CD14-positive monocyte (primary cell): Measurements from ENCODE around the gene BACH2. TPM values are rescaled to one million over a fixed set of nuclear protein-coding genes. Genes with fewer than 3 reads are reported as not detected.

Experiments used
- DNase-seq, 3 donors: peaks; one replicate each; pipeline ENCODE4 v3.0.0-alpha.2; 2011 to 2022
- H2AFZ ChIP-seq: 2 replicates; pipeline ENCODE4 v1.6.0; 2012; ENCODE audit warnings: mild to moderate bottlenecking, low read depth, low read length, inconsistent platforms; ENCODE audit not compliant: insufficient read depth, poor library complexity, severe bottlenecking
- H3K27ac ChIP-seq, 2 donors: 1 replicate in 1 of 2; 2 replicates in 1 of 2; pipeline ENCODE4 v1.5.1; 2012 to 2013; ENCODE audit warnings: low read length in 2 of 2, control low read depth in 1 of 2, inconsistent platforms in 1 of 2, low read depth in 1 of 2, mild to moderate bottlenecking in 1 of 2
- H3K27me3 ChIP-seq, 2 donors: one replicate each; pipeline versions ENCODE4 v1.6.0 to v1.6.1; 2011 to 2013; ENCODE audit warnings: low read length in 2 of 2; ENCODE audit not compliant: control insufficient read depth in 2 of 2, insufficient read depth in 2 of 2
- H3K36me3 ChIP-seq, 2 donors: replicated peaks in 1 of 2; 1 replicate in 1 of 2; 2 replicates in 1 of 2; pipeline versions ENCODE4 v1.5.1 to v1.6.1; 2012 to 2013; ENCODE audit warnings: low read length in 2 of 2, control low read depth in 1 of 2, inconsistent platforms in 1 of 2, mild to moderate bottlenecking in 1 of 2; ENCODE audit not compliant: insufficient read depth in 2 of 2, control insufficient read depth in 1 of 2
- H3K4me1 ChIP-seq, 2 donors: 1 replicate in 1 of 2; 2 replicates in 1 of 2; pipeline versions ENCODE4 v1.5.1 to v1.6.1; 2012 to 2013; ENCODE audit warnings: low read length in 2 of 2, control low read depth in 1 of 2, inconsistent platforms in 1 of 2, mild to moderate bottlenecking in 1 of 2, moderate library complexity in 1 of 2; ENCODE audit not compliant: insufficient read depth in 2 of 2, control insufficient read depth in 1 of 2
- H3K4me2 ChIP-seq: replicated peaks from 2 replicates; pipeline ENCODE3; 2012; ENCODE audit warnings: low read length, moderate library complexity, mild to moderate bottlenecking; ENCODE audit not compliant: poor library complexity, severe bottlenecking; ENCODE audit errors: extremely low read depth
- H3K4me3 ChIP-seq, 3 experiments: fragments of 200-600 bp in 1 of 3; sonication (generic) in 1 of 3; replicated peaks in 1 of 3; 1 replicate in 2 of 3; 2 replicates in 1 of 3; pipeline ENCODE4 v1.5.1; 2011 to 2013; ENCODE audit warnings: low read length in 3 of 3, mild to moderate bottlenecking in 3 of 3, control low read depth in 2 of 3, low read depth in 2 of 3, inconsistent platforms in 1 of 3, moderate library complexity in 1 of 3
- H3K79me2 ChIP-seq: 2 replicates; pipeline ENCODE4 v1.6.0; 2012; ENCODE audit warnings: mild to moderate bottlenecking, control low read depth, inconsistent platforms, low read length, moderate library complexity; ENCODE audit not compliant: insufficient read depth
- H3K9ac ChIP-seq: 2 replicates; pipeline ENCODE4 v1.6.0; 2017; ENCODE audit warnings: low read length, mild to moderate bottlenecking; ENCODE audit not compliant: insufficient read depth, poor library complexity, severe bottlenecking
- H3K9me3 ChIP-seq, 2 donors: replicated peaks in 1 of 2; 1 replicate in 1 of 2; 2 replicates in 1 of 2; pipeline versions ENCODE4 v1.5.1 to v1.6.1; 2012 to 2013; ENCODE audit warnings: low read length in 2 of 2, control low read depth in 1 of 2; ENCODE audit not compliant: control insufficient read depth in 1 of 2, insufficient read depth in 1 of 2
- H4K20me1 ChIP-seq: 2 replicates; pipeline ENCODE4 v1.6.0; 2012; ENCODE audit warnings: mild to moderate bottlenecking, low read length, control low read depth, moderate library complexity; ENCODE audit not compliant: insufficient read depth
- H3K27ac Mint-ChIP-seq, 7 donors: one replicate each; pipeline ENCODE4 v1.8.0; 2020; ENCODE audit warnings: mild to moderate bottlenecking in 7 of 7, mixed read lengths in 7 of 7, moderate library complexity in 6 of 7, inconsistent platforms in 2 of 7
- H3K27me3 Mint-ChIP-seq, 3 donors: one replicate each; pipeline ENCODE4 v1.8.0; 2021 to 2022; ENCODE audit warnings: low read depth in 3 of 3, mild to moderate bottlenecking in 3 of 3, mixed read lengths in 3 of 3, moderate library complexity in 3 of 3, inconsistent platforms in 1 of 3
- H3K36me3 Mint-ChIP-seq, 2 donors: one replicate each; pipeline ENCODE4 v1.8.0; 2020; ENCODE audit warnings: mixed read lengths in 2 of 2, inconsistent platforms in 1 of 2, mild to moderate bottlenecking in 1 of 2
- H3K4me1 Mint-ChIP-seq: one replicate; pipeline ENCODE4 v1.8.0; 2020; ENCODE audit warnings: mild to moderate bottlenecking, mixed read lengths
- H3K4me3 Mint-ChIP-seq, 2 donors: one replicate each; pipeline ENCODE4 v1.8.0; 2020; ENCODE audit warnings: mild to moderate bottlenecking in 2 of 2, mixed read lengths in 2 of 2, moderate library complexity in 1 of 2
- H3K9me3 Mint-ChIP-seq, 7 donors: one replicate each; pipeline ENCODE4 v1.8.0; 2020 to 2022; ENCODE audit warnings: mixed read lengths in 7 of 7, mild to moderate bottlenecking in 6 of 7, moderate library complexity in 6 of 7, inconsistent platforms in 2 of 7
- WGBS: methylation state at CpG from one replicate; pipeline ENCODE4 v1.1.5; 2013; ENCODE audit warnings: missing lambda C conversion rate; ENCODE audit not compliant: insufficient coverage; 5-methylcytosine and 5-hydroxymethylcytosine counted together
- intact Hi-C, 2 donors: fragments of 100-400 bp; cut with micrococcal nuclease; formaldehyde crosslinking; loops; one replicate each; pipeline versions ENCODE4 v1.15.0 to v1.15.1; 2023
- polyA plus RNA-seq, 3 donors: library from polyadenylated mRNA; depleted of rRNA in 1 of 3; unstranded in 2 of 3; stranded (reverse) in 1 of 3; fragments of 300-500 nt in 2 of 3; fragments of >200 nt in 1 of 3; fragmentation: Illumina TruSeq in 2 of 3; gene quantifications; 1 replicate in 2 of 3; 2 replicates in 1 of 3; pipeline ENCODE4 v1.2.3, GENCODE V29; 2012 to 2021
- TF ChIP-seq, protein P1 (sequence below): fragments of 200-600 bp; IDR thresholded peaks from one replicate; pipeline ENCODE4 v1.8.0; 2022; ENCODE audit warnings: antibody characterized with exemption, mild to moderate bottlenecking

The BACH2 gene
- polyA plus RNA-seq, 3 donors = 0.04 to 0.09 (median 0.05) TPM

DNA sequence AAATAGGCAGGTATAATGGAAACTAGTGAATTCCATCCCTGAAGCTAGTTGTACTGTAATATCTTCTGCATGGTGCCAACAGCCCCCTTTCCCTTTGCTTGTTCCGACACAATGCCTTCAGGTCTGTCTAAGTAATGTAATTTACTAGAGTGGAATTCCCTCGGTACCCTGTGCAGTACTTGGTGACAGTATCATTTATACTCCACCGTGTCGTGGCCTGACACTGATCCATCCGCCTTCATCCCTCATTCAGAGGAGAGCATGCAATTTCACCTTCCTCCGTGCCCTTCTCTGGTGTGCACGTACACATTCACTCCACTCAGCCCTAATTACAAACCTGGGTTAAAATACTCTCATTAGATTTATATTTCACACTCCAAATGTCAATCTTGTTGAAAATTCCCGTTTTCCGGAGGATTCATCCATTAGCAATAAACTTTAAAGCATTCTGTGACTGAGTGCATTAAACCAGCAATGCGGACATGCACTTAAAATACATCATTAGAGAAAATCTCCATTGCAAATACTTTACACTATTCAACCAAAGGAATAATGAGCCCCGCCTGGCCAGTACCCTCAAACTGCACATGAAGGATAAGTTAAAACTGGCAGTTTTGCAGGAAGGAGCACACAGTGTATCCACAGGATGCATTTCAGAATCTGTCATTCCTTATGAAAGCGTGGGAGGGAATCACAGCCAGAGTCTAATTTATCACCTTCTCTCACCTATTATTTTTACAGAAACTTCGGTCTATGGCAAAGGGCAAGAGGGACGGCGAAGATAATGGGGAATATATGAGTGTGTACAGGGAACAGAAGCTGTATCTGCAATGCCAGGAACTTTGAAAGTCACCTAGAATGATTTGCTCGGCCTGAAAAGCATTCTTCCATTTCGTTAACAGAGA is 219.9 kb downstream of the BACH2 start:
- TF ChIP-seq, protein P1, sequence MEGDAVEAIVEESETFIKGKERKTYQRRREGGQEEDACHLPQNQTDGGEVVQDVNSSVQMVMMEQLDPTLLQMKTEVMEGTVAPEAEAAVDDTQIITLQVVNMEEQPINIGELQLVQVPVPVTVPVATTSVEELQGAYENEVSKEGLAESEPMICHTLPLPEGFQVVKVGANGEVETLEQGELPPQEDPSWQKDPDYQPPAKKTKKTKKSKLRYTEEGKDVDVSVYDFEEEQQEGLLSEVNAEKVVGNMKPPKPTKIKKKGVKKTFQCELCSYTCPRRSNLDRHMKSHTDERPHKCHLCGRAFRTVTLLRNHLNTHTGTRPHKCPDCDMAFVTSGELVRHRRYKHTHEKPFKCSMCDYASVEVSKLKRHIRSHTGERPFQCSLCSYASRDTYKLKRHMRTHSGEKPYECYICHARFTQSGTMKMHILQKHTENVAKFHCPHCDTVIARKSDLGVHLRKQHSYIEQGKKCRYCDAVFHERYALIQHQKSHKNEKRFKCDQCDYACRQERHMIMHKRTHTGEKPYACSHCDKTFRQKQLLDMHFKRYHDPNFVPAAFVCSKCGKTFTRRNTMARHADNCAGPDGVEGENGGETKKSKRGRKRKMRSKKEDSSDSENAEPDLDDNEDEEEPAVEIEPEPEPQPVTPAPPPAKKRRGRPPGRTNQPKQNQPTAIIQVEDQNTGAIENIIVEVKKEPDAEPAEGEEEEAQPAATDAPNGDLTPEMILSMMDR = no peak
- DNase-seq = no peak
- no peaks in the 10 kb centered on the region for H3K9me3 ChIP-seq
- H3K4me2 ChIP-seq = no peak overlapping the region
- H3K27me3 Mint-ChIP-seq = no peaks in the 10 kb centered on the region
- no peaks in the 10 kb centered on the region for H3K79me2 ChIP-seq
- intact Hi-C loops = no loop called here
- no peaks in the 10 kb centered on the region for H3K36me3 Mint-ChIP-seq
- no peak overlapping the region for H3K27ac ChIP-seq
- no peaks in the 10 kb centered on the region for H3K9me3 Mint-ChIP-seq
- H3K27me3 ChIP-seq = no peaks in the 10 kb centered on the region
- WGBS = 98% methylated on average over 10 of the region's 17 CpGs
- H3K36me3 ChIP-seq = no peaks in the 10 kb centered on the region
- H3K9ac ChIP-seq = no peak overlapping the region
- H3K4me1 ChIP-seq = no peaks in the 10 kb centered on the region
- H4K20me1 ChIP-seq = no peaks in the 10 kb centered on the region
- no peak overlapping the region for H3K27ac Mint-ChIP-seq
- no peak overlapping the region for H3K4me3 Mint-ChIP-seq
- no peak overlapping the region for H3K4me3 ChIP-seq
- no peaks in the 10 kb centered on the region for H3K4me1 Mint-ChIP-seq
- H2AFZ ChIP-seq = no peak overlapping the region

DNA sequence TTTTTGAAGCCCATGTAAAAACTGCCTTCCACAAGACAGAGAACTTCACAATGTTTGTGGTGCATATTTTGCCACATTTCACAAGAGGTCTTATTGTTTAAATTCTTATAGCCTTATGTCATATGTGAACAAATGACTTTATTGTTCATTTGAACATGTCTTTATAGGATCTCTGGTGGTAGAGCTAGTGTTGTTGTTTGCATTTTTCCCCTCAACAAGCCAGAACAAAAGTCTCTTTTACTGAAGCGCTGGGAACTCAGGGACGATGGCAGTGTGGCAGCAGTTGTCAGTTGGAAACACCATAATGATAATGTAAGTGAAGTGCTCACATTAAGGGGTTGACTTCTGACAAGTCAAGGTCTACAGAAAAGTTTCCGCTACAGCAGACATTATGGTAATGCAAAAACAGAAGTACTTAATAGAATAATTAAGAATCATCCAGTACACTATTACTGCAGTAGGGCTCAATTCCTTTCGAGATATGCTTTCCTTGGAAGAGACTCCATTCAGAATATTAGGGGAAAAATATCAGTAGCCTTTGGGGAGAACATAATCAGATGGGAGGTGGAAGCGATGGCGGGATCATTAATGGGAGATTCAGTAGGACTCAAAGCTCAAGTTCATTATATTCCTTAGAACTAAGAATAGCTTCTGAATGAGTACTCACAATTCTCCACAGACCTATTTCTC is 222.3 kb downstream of the BACH2 start:
- Mint-ChIP-seq H3K4me1 (peaks cover 6% of the 10 kb centered on the region), H3K9me3 (no peaks in the 10 kb centered on the region), H3K27ac (no peak overlapping the region), H3K4me3 (no peak overlapping the region), H3K36me3 (no peaks in the 10 kb centered on the region), H3K27me3 (no peaks in the 10 kb centered on the region)
- Histone ChIP-seq H3K9me3 (no peaks in the 10 kb centered on the region), H3K9ac (no peak overlapping the region), H3K27ac (no peak overlapping the region), H3K27me3 (no peaks in the 10 kb centered on the region), H2AFZ (no peak overlapping the region), H3K36me3 (no peaks in the 10 kb centered on the region), H3K4me1 (no peaks in the 10 kb centered on the region), H3K79me2 (no peaks in the 10 kb centered on the region), H3K4me3 (no peak overlapping the region), H4K20me1 (no peaks in the 10 kb centered on the region), H3K4me2 (no peak overlapping the region)
- no peak for DNase-seq
- TF ChIP-seq, protein P1 = no peak
- intact Hi-C loops = no loop called here
- WGBS = no CpG with 5 or more reads among the region's 6 CpGs
